ENCODE measurements around the gene F2R.
"Not testable (repeated sequence)": the region's sequence is repeated elsewhere in the genome, so short reads cannot be mapped to it uniquely, and the experiment has no call there.

The F2R gene

DNA sequence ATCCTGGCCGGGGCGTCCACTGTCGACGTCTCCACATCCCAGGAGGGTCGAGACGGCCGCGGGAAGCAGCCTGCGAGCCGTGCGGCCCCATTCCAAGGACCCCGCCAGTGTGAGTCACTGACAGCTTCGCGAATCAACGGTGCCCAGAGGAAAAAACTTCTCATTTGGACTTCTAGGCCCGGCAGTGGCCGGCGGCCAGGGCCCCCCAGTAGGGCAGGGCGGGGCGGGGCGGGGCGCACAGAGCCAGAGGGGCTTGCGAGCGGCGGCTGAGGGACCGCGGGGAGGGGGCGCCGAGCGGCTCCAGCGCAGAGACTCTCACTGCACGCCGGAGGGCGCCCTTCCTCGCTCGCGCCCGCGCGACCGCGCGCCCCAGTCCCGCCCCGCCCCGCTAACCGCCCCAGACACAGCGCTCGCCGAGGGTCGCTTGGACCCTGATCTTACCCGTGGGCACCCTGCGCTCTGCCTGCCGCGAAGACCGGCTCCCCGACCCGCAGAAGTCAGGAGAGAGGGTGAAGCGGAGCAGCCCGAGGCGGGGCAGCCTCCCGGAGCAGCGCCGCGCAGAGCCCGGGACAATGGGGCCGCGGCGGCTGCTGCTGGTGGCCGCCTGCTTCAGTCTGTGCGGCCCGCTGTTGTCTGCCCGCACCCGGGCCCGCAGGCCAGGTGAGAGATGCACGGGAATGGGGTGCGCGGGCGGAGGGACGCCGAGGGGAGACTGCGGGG is at the start of gene F2R:
F2R (plus strand) TSS at position 391 of the 720 bp plus-strand sequence; CDS start at position 573, 182 bp downstream.
- no peak for DNase-seq

DNA sequence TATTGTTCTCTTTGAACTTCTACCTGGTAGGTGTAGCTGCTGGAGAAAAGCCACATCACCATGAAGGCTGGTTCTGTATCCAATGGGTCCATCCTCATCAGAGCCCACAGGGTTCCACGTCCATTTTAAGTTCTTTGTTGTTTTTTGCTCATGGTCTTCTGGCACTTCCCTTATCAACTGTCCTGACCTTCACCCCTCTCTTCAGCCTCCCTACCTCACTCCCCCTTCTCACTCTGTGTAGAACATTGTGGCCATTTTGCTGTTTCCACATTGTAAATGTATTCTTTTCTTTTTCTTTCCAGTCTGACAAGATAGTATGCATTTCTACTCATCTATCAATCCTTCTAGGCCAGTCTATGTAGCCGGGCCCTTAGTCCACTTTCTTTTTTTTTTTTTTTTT is 48.4 kb upstream of the F2R start:
- DNase-seq = no peak

DNA sequence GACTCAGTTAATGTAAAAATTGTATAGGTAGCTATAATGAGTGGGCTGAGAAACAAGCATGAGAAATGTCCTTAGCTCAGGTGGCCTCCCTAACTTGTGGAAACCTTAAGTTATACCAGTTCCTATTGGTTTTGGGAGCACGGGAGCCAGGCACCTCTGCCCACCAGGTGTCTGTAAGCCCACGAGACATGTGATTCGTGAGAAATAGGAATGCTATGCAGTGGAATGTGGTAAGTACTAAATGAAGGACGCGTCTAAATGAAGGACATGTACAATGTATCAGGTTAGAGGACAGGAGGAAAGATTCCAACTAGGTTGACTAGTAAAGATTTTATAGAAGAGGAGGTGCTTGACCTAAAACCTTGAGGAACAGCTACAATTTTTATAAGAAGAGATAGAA is 46.7 kb upstream of the F2R start:
- no peak for DNase-seq

DNA sequence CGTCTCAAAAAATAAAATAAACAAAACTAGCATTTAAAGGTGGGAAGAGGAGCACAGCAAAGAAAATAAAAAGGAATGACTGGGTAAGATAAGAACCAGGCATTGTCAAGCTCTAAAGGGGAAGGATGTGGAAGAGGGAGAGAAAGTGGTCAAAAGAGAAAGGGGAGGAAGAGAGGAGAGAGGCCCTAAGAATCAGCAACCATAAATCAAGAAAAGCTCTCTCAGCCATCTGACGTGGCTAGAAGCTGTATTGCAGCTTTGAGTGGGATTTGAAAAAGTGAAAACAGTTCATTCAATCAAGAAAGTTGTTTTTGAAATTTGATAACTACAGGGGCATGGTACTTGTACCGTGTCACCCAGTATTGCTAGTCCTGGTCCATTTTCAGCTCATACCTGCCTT is 45.4 kb upstream of the F2R start:
- DNase-seq = no peak

DNA sequence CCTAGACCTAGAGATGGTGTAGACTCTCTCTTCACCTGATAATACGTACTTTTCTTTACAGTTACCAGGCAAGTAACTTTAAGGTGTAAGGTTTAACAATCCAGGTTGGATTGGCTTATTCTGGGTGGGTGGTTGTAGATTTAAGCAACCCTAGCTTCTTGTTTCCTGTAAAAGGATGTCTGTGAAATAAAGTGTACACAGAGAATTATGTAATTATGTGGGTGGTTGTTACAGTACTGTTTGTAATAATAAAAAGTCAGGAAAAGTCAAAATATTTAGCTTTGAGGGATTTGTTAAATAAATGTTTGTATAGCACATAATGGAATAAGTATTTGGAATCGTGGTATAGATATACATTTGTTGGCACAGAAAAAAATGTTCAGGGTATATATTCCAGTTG is 43.7 kb upstream of the F2R start:
- no peak for DNase-seq

DNA sequence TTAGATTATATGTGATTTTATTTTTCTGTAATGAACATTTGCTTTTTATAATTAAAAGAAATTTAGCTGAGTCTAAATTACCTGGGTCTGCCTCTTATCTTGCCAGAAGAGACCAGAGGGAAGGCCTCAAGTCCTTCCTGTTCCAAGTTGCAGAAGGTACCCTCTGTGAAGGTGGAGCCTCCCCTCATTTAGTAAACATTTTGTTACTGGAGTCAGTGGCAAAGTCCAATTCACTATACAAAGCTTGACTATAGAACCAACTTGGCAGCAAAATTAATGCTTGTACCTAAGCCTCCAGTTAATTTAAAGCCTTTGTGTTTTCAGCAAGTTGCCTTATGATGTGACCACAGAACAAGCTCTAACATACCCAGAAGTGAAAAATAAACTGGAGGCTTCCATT is 42.8 kb upstream of the F2R start:
- no peak for DNase-seq

DNA sequence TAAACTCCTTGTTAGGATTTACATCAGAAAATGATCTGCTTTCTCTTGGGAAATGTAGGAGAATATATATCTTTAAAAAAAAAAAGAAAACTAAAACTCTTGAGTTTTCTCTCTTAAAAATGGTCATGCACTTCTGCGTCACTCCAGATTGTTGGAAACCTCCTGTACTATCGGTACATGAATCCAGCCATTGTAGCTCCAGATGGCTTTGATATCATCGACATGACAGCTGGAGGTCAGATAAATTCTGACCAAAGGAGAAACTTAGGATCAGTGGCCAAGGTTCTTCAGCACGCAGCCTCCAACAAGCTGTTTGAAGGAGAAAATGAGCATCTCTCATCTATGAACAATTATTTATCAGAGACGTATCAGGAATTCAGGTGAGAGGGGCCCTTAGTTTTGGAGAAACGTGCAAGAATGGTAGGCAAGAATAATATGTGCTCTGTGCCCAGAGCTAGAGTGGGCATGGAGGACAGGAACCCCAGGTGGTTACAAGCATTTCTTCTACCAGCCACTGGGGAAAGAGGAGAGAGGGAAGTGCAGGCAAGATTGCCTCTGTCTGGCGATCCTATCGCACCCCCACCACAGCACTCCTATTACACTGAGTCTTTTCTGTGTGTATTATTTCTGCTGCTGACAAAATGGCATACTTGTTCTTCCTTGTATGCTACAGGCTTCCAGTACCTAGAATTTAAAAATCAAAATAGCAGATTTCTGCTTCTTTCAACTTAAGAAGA is 41.4 kb upstream of the F2R start:
- DNase-seq = no peak

DNA sequence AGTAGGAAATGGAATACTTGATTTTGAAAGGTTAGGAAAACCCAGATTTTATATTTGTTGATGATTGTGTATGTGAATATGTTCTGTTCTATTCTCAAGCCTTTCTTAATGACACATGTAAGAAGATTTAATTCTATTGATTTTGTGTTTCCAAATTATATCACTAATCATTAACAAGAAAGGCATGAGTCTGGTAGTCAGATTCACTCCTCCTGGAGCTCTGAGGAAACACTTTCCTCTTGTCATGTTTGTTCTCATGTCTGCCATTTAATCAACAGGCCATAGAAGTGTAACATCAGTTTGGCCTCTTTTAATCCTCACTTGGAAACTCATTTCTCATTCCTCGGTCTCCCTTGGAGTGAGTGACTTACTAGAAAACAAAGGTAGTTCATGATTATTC is 40.6 kb upstream of the F2R start:
- no peak for DNase-seq

DNA sequence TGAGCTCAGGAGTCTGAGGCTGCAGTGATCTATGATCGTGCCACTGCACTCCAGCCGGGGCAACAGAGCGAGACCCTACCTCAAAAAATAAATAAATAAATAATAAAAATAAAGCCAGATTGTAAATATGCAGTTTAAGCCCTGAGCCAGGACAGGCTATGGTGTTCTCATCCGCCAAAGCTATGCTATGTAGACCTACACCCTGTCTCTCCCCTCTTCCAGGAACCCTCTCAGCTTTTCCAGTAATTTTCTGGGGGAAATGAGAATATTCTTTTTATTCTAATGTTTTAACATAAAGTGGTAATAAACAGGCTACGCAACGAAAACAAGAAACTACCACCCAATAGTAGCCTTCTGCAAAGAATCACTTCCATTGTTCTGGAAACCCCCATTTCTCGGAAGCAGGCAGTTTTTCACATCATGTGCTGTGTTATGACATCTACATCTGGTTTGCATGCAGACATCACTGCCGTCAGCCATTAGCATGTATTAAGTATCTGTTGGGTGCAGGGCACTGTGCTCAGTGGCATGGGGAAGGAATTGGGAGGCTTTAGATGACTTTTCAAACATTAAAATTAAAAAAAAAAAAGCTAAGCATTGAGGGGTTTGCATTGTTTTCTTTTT is 38.0 kb upstream of the F2R start:
- no peak for DNase-seq

DNA sequence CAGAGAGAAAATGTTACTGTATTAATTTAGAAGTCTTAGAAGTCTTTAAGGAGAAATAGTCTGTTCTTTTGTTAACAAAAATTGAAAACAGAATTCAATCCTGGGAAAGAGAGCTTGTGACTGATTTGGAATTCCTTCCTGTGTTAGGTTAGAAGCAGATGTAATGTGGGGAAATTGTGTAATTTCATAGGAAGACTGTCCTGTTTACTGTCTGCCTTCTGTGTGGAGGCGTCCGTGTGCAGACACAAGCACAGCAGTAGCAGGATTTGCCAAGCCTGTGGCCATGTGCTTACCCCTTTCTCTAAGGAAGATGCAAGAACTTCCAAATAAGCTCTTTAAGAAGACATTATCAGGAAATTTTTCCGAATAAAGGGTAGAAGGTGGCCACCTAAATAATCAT is 36.7 kb upstream of the F2R start:
- no peak for DNase-seq

DNA sequence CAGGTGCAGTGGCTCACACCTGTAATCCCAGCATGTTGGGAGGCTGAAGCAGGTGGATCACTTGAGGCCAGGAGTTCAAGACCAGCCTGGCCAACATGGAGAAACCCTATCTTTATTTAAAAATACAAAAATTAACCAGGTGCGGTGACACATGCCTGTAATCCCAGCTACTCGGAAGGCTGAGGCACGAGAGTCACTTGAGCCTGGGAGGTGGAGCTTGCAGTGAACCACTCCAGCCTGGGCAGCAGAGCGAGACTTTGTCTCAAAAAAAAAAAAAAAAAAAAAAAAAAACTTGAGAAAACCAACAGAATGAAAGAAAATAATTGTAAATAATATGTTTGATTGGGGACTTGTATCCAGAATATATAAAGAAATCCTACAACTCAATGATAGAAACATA is 35.1 kb upstream of the F2R start:
- not testable (repeated sequence) for DNase-seq

DNA sequence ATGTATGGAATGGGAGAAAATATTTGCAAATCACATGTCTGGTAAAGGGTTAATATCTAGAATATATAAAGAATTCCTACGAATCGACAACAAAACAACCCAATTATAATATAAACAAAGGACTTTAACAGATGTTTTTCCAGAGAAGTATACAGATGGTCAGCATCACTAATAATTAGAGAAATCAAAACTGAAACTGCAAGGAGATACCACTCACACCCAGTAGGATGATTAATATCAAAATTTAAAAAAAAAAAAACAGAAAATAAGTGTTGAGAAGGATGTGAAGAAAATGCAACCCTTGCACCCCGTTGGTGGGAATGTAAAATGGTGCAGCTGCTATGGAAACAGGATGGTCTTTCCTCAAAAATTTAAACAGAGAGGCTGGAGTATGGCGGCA is 34.6 kb upstream of the F2R start:
- no peak for DNase-seq

DNA sequence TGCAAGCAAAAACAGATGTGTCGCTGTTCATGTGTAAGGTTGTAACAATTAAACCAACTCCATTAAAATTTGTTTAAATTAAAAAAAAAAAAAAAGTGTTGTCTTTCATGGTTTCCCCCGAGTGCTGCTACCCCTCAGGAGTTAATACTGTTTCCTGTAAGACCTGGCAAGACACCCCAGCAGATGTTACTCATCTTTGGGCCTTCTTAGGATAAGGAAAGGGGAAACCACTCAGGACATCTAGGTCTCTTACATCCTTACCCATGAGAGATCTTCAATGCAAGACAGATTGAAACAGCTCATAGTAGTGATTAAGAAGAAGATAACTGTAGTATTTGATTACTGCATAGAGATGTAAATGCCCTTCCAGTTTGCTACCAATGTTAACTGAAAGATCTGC is 33.5 kb upstream of the F2R start:
- DNase-seq = no peak

DNA sequence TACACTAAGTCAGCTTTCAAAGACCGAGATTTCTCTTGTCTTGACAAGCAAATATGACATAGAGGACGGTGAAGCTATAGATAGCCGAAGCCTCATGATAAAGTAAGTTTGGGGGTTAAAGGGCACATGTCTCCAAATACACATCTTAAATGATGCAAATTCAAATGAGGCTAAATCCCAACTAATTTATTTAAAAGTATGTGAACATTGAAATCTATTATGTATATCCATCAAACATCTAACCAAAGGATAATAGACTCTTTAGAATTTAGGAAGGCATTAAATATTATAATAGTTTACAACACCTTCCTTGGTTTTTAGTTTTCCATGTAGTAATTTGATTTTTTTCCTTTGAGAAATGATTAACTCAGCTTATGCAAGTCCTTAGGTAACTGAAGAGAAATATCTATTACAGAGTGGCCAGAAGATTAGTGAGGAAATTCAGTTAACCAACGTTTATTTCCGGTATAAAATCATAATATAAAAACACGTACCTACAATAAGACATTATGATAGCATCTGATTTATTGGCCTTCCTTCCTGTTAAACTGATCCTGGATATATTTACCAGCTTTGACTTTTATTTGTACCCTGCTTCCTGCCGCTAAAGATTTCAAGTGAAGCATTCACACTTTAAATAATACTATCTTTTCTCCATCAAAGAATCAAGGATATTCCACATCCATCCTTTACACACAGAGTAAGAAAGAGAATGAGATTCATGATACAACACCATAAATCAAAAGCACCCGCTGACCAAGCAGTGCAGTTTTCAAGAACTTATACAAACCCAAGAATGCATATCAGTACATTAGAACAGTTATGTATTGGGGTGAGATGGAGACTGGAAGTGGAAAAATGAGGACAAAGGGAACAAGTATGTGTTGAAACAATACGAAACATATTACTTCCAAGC is 31.9 kb upstream of the F2R start:
- DNase-seq = no peak

DNA sequence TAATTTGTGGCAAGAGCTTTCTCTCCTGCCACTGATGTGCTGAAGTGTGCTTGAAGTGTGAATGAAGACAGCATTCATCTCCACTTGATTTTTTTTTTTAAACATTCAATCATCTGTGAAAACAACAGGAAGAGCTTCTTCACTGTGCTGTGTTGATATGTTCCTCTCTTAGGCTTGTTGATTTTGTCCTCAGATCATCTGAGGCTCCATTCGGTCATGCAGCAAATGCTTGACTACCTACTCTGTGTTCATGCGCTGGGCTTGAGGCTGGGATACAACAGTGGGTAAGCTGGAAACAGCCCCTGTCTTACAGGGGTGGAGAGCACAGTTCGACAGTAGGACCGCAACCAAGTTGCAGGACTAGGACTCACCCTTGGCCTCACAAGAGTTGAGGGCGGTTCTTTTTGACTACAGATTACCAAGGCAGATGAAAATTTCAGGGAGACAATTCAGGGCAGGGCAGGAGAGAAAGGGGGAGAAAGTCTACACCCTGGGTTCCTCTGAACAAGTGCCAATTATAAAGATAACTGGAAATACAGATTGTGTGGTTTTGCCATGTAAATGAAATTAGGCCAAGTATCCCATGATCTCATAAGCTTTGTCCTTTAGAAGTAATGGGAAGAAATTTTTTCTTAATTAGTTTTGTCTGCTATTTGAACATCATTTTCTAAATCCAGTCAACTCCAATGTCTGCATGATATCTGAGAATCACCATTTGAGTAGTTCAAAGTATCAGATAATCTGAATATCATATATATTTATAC is 31.0 kb upstream of the F2R start:
- DNase-seq = no peak

DNA sequence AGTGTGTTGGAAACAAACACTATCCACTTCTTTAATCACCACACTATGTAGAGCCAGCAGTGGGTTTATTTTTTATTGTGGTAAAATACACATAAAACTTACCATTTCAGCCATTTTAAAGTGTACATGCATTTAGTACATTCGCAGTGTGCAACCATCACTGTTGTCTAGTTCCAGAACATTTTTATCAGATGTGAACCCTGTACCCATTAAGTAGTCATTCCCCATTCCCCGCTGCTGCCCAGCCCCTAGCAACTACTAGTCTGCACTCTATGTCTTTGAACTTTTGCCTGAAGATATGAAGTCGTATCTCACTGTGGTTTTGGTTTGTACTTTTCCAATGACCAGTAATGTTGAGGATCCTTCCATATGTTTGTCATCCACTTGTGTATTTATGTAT is 30.2 kb upstream of the F2R start:
- no peak for DNase-seq

DNA sequence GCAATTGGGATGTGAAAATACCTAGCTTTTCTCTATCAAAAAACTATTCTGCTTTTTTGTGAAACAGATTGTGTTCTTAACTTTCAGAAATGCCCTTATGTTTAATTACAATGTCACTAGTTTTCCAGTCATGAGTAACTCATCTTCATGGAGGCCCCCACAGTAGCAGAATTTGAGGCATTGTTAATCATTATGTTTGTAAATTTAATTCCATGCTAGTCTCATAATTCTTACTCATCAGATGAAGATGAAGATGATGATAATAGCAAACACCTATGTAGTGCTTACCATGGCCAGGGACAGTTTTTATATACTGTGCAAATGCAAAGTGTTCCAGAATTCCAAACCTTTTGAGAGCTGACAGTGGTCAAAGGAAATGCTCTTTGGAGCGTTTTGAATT is 27.7 kb upstream of the F2R start:
- no peak for DNase-seq

DNA sequence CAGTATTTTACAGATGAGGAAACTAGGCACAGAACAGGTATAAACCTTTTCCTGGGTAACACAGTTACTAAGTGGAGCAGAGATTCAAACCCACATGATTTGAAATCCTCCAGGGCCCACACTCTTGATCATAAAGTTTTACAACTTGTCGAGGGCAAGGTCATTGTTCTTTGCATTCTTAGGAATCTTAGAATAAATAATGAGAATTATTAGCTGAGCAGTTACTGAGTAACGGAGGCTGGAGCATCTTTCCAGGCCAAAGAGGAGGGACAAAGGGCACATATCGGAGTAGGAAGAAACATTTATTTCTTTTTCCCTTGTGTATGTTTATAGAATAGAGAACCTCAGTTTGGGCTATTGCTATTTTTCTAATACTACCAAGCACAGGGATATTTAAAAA is 27.1 kb upstream of the F2R start:
- DNase-seq = no peak

DNA sequence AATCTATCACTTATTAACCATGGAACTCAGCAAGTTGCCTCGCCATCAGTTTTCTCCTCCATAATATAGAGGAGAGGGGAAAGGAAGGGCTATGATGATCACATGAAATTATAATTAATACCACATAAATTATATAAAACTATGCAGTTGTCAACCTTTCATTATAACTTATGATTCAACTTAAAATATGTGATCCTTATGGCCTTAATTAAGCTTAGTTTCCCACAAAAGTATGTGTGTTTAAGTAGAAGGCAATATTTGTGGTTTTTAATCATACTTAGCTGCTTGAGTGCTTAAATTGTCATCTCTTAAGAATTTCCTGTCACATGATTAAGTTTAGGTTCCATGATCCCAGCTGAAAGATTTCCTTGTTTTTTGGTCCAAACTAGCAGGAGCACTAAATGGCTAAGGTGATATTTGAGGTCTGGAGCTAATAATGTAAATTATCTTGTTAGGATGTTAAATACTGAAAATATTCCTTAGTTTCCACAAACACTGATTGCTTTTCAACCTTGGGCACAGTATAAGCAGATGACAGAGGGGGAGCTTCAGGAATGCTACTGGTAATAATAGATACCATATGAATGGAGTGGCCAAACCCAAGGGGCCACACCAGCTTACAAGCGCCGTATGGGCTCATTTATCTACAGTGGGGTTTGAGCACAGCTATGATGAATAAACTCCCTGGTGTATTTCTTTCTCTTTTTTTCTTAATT is 26.4 kb upstream of the F2R start:
- no peak for DNase-seq

DNA sequence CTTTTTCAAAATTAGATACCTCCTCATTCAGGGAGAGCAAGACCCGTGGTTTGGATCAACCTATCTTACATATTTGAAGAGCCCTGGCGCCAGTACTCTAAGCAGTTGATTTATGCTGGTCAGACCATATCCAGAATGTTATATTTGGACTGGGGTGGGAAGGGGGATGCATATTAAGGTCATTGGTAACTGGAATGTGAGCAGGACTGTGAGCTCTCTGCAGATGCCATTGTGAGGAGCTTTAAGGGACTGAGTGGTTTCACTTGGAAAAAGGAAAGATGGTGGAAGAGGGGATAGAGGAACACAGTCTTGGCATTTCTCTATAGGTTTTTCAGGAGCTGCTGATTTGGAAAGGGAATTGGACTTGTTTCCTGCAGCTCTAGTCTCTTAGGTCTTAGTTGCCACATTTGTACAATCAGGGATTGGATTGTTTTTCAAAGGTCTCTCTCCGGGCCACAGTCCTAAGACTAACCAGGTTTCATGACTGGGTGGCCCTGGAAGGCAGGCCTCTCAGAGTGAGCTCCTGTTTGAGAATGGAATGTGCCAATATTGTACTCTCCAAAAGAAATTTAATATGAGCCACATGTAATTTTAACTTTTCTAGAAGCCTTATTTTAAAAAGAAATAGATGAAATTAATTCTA is 25.8 kb upstream of the F2R start:
- no peak for DNase-seq
